Tibial artery (tissue), 4 donors: Measurements from ENCODE around the gene ZFP69.
A peak's percentile ranks its signal among the peaks of the same experiment; 100 is the strongest.
"Not testable (repeated sequence)": the region's sequence is repeated elsewhere in the genome, so short reads cannot be mapped to it uniquely, and the experiment has no call there.

Experiments
- DNase-seq, 2 donors: peaks; one replicate each; pipeline ENCODE4 v3.0.0-alpha.2; 2019
- H3K27ac ChIP-seq, 2 donors: fragments of 200-600 bp; sonication (generic) in 1 of 2; 1 replicate in 1 of 2; 2 replicates in 1 of 2; pipeline ENCODE4 v1.5.1; 2018 to 2019; ENCODE audit warnings: mild to moderate bottlenecking in 1 of 2
- H3K27me3 ChIP-seq, 2 donors: fragments of 200-600 bp; sonication (generic) in 1 of 2; one replicate each; pipeline versions ENCODE4 v1.5.1 to v1.6.0; 2016 to 2019
- H3K36me3 ChIP-seq, 3 donors: fragments of 200-600 bp; sonication (generic) in 2 of 3; one replicate each; pipeline ENCODE4 v1.5.1; 2016 to 2019; ENCODE audit warnings: mild to moderate bottlenecking in 2 of 3
- H3K4me1 ChIP-seq, 4 donors: fragments of 200-600 bp; sonication (generic) in 2 of 4; 1 replicate in 3 of 4; 2 replicates in 1 of 4; pipeline ENCODE4 v1.5.1; 2016 to 2019
- H3K4me3 ChIP-seq, 2 donors: fragments of 200-600 bp; sonication (generic) in 1 of 2; 1 replicate in 1 of 2; 2 replicates in 1 of 2; pipeline ENCODE4 v1.5.1; 2018 to 2019; ENCODE audit warnings: mild to moderate bottlenecking in 2 of 2
- H3K9me3 ChIP-seq, 3 donors: fragments of 200-600 bp; sonication (generic) in 1 of 3; one replicate each; pipeline ENCODE4 v1.5.1; 2016 to 2019
- intact Hi-C: fragments of 100-400 bp; cut with DNase I; formaldehyde crosslinking; loops from one replicate; pipeline ENCODE4 v1.15.0; 2023; ENCODE audit warnings: low total_unique reads
- TF ChIP-seq, protein P1 (sequence below), 2 experiments: fragments of 200-600 bp in 1 of 2; fragments of 450-650 bp in 1 of 2; IDR thresholded peaks; one replicate each; pipeline ENCODE4 v1.5.1; 2017 to 2019; ENCODE audit warnings: antibody characterized with exemption in 2 of 2, mild to moderate bottlenecking in 1 of 2, moderate library complexity in 1 of 2

Gene ZFP69

GRCh38 chr1:40478276-40478675, 1.2 kb downstream of the ZFP69 start:
- Histone ChIP-seq H3K27ac (peak overlapping the region in 1 of 2 donors; percentile 80), H3K27me3 (no peaks in the 10 kb centered on the region), H3K4me1 (peaks cover 0 to 14% (median 8%) of the 10 kb centered on the region in 4 donors), H3K9me3 (peaks cover 0 to 16% (median 4%) of the 10 kb centered on the region in 3 donors), H3K4me3 (peak overlapping the region; percentile 76 to 98), H3K36me3 (peaks cover 17 to 23% (median 18%) of the 10 kb centered on the region in 3 donors)
- TF ChIP-seq, protein P1, sequence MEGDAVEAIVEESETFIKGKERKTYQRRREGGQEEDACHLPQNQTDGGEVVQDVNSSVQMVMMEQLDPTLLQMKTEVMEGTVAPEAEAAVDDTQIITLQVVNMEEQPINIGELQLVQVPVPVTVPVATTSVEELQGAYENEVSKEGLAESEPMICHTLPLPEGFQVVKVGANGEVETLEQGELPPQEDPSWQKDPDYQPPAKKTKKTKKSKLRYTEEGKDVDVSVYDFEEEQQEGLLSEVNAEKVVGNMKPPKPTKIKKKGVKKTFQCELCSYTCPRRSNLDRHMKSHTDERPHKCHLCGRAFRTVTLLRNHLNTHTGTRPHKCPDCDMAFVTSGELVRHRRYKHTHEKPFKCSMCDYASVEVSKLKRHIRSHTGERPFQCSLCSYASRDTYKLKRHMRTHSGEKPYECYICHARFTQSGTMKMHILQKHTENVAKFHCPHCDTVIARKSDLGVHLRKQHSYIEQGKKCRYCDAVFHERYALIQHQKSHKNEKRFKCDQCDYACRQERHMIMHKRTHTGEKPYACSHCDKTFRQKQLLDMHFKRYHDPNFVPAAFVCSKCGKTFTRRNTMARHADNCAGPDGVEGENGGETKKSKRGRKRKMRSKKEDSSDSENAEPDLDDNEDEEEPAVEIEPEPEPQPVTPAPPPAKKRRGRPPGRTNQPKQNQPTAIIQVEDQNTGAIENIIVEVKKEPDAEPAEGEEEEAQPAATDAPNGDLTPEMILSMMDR (IDR thresholded peaks at IDR 0.05): no peak
- intact Hi-C loops: no loop called here
- no peak for DNase-seq

DNA sequence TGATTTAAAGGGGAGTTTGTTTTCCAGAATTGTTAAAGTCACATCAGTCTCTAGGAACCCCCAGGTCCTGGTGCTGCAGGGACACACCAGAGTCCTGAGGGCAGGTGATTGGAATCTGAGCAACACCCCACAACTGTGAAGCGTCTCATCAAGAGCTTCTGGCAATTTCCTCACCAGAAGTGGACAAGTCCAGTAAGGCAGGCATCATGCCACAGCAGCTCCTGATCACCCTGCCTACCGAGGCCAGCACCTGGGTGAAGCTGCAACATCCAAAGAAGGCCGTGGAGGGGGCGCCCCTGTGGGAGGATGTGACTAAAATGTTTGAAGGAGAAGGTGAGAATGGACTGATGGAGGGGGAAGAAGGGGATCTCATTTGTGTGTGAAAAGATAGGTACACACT, 2.1 kb downstream of the ZFP69 start:
- Histone ChIP-seq H3K27me3 (no peaks in the 10 kb centered on the region), H3K4me3 (no peak overlapping the region), H3K27ac (peak overlapping the region in 1 of 2 donors; percentile 32), H3K9me3 (peaks cover 0 to 11% (median 4%) of the 10 kb centered on the region in 3 donors), H3K36me3 (peaks cover 26 to 32% (median 26%) of the 10 kb centered on the region in 3 donors), H3K4me1 (peaks cover 0 to 14% (median 8%) of the 10 kb centered on the region in 4 donors)
- DNase-seq: no peak
- TF ChIP-seq, protein P1 (IDR thresholded peaks at IDR 0.05): no peak
- intact Hi-C loops: no loop called here

- Histone ChIP-seq H3K4me3 (no peak overlapping the region), H3K9me3 (peaks cover 10 to 89% (median 42%) of the 10 kb centered on the region in 3 donors), H3K36me3 (peaks cover 64 to 85% (median 69%) of the 10 kb centered on the region in 3 donors), H3K27ac (no peak overlapping the region), H3K4me1 (no peaks in the 10 kb centered on the region), H3K27me3 (no peaks in the 10 kb centered on the region)
- intact Hi-C loops: no loop called here
- TF ChIP-seq, protein P1 (IDR thresholded peaks at IDR 0.05): no peak
- no peak for DNase-seq
These were observed 18.3 kb downstream of the ZFP69 start for GRCh38 chr1:40495315-40495903.

- H3K27me3 ChIP-seq, intact Hi-C loops, H3K4me3 ChIP-seq, H3K27ac ChIP-seq, DNase-seq, H3K4me1 ChIP-seq: not testable (repeated sequence)
- H3K9me3 ChIP-seq: peaks cover 3 to 51% (median 14%) of the 10 kb centered on the region in 3 donors
- peaks cover under 1 to 36% (median 5%) of the 10 kb centered on the region in 3 donors for H3K36me3 ChIP-seq
These were observed 25.6 kb downstream of the ZFP69 start for GRCh38 chr1:40502651-40503050.

DNA sequence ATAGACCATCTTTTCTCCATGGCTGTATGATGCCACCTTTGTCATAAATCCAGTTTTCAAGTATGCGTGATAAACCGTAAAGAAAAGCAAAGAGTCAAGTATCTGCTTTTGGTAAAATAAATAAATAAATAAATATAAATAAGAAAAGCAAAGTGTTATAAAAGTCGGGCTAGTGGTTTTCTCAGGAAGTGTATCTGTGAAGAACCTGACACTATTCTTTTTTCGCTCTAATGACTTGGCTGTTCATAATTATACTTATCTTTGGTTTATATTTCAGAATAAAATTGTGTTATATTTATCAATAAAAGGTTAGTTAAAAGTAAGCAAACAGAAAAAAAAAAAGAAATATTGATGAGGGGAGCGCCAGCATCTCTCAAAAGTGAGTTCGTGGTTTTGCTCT, 30.9 kb downstream of the ZFP69 start:
- peaks cover 0 to 16% (median 10%) of the 10 kb centered on the region in 4 donors for H3K4me1 ChIP-seq
- peaks cover 0 to 8% (median 3%) of the 10 kb centered on the region in 3 donors for H3K9me3 ChIP-seq
- TF ChIP-seq, protein P1 (IDR thresholded peaks at IDR 0.05): no peak
- DNase-seq: no peak
- H3K27me3 ChIP-seq: no peaks in the 10 kb centered on the region
- peak overlapping the region; percentile 82 to 85 for H3K4me3 ChIP-seq
- peaks cover 0 to 2% (median 0%) of the 10 kb centered on the region in 3 donors for H3K36me3 ChIP-seq
- peak overlapping the region; percentile 75 to 83 for H3K27ac ChIP-seq
- intact Hi-C loops: no loop called here
